Transverse colon (tissue), 4 donors: ENCODE data around the gene GNA15. TPM values are rescaled to one million over a fixed set of nuclear protein-coding genes. Genes with fewer than 3 reads are reported as not detected.

Experiments
- DNase-seq: peaks from one replicate; pipeline ENCODE4 v3.0.0-alpha.2; 2019
- H3K27ac ChIP-seq, 4 donors: fragments of 200-600 bp; sonication (generic); 2 replicates each; pipeline ENCODE4 v1.5.1; 2016 to 2018; ENCODE audit warnings: inconsistent platforms in 4 of 4
- H3K27me3 ChIP-seq: fragments of 200-600 bp; sonication (generic); 2 replicates; pipeline ENCODE4 v1.5.1; 2017; ENCODE audit warnings: inconsistent platforms
- H3K36me3 ChIP-seq, 4 donors: fragments of 200-600 bp; sonication (generic); 2 replicates each; pipeline ENCODE4 v1.5.1; 2017 to 2019; ENCODE audit warnings: inconsistent platforms in 4 of 4
- H3K4me1 ChIP-seq, 4 donors: fragments of 200-600 bp; sonication (generic); 2 replicates each; pipeline ENCODE4 v1.5.1; 2017 to 2020; ENCODE audit warnings: inconsistent platforms in 4 of 4
- H3K4me3 ChIP-seq, 4 donors: fragments of 200-600 bp; sonication (generic); 1 replicate in 1 of 4; 2 replicates in 3 of 4; pipeline versions ENCODE4 v1.5.1 to v1.6.1; 2017 to 2019; ENCODE audit warnings: inconsistent platforms in 4 of 4
- H3K9me3 ChIP-seq, 2 donors: fragments of 200-600 bp; sonication (generic); 2 replicates each; pipeline ENCODE4 v1.5.1; 2017 to 2019; ENCODE audit warnings: inconsistent platforms in 2 of 2
- EP300 ChIP-seq: sonication (generic); formaldehyde crosslinking; IDR thresholded peaks from one replicate; pipeline ENCODE4 v1.6.1; 2017; ENCODE audit warnings: antibody characterized with exemption, low read depth
- POLR2A ChIP-seq: fragments of 450-650 bp; IDR thresholded peaks from one replicate; pipeline ENCODE4 v1.6.1; 2016; ENCODE audit warnings: antibody characterized with exemption, mild to moderate bottlenecking, moderate library complexity
- POLR2AphosphoS5 ChIP-seq, 3 donors: sonication (generic); formaldehyde crosslinking; IDR thresholded peaks; one replicate each; pipeline ENCODE4 v1.6.1; 2016; ENCODE audit warnings: antibody characterized with exemption in 3 of 3
- WGBS, 2 donors: methylation state at CpG; one replicate each; pipeline ENCODE4 v1.1.5; 2018; ENCODE audit warnings: low coverage in 1 of 2; 5-methylcytosine and 5-hydroxymethylcytosine counted together
- in situ Hi-C, 4 donors: fragments of 200-750 bp; cut with MboI; loops; one replicate each; pipeline versions ENCODE4 v1.15.0 to v1.15.1; 2017; ENCODE audit warnings: low sequenced_read_pairs in 3 of 4, low pct_ligation_motif_present in 1 of 4, low pct_unique_long_range_greater_than_20kb in 1 of 4
- intact Hi-C: fragments of 100-400 bp; cut with DNase I; formaldehyde crosslinking; loops from one replicate; pipeline ENCODE4 v1.15.1; 2023; ENCODE audit warnings: low total_unique reads
- total RNA-seq, 4 donors: library from RNA; depleted of rRNA; stranded (reverse); fragments of >200 nt; gene quantifications; one replicate each; pipeline ENCODE4 v1.1.0, GENCODE V29; 2016
- TF ChIP-seq, protein P1 (sequence below), 5 experiments: fragments of 200-600 bp in 3 of 5; fragments of 450-650 bp in 2 of 5; sonication (generic) in 3 of 5; IDR thresholded peaks; 1 replicate in 2 of 5; 2 replicates in 3 of 5; pipeline ENCODE4 v1.5.1; 2016 to 2017; ENCODE audit warnings: antibody characterized with exemption in 5 of 5, inconsistent platforms in 3 of 5, mild to moderate bottlenecking in 2 of 5, moderate library complexity in 1 of 5

Gene GNA15
- total RNA-seq, 4 donors from 2014 or later = 1.9 to 2.2 TPM; not detected in 2

DNA sequence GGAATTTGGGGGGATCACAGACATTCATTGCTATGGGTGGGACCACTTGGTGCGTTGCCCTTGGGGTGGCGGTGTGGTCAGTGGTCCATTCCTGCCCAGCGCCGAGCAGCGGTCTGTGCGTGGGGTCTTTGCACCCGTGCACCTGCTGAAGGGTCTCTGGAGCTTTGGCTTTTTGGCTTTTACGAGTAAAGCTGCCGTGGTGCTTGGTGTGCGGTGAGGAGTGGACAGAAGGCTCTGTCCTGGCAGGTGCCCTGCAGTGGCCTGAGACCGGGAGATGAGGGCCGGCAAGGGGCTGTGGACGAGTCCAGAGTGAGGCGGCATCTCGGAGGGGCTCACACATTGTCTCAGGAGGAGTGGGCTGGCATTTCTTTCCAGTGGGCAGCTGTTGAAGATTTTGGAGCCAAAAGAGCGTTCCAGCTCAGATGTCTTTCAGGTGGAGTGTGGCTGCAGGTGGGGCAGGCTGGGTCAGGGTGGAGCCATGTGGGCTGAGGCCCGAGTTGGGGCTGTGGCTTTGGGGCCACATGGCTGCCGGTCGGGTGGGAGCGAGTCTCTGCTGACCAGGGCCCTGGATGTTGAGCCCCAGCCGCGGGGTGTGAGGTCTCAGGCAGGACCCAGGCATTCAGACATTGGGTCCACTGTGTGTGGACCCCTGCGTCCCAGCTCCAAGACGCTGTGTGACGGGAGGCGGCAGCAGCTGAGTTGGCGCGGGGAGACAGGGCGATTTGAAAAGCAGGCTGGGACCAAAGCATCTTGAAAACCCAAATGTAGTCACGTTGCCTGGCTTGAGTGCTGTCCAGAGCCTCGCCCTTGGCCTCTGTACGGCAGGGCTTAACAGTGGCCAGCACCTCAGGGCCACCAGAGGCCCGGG, 30.0 kb upstream of the GNA15 start:
- Histone ChIP-seq H3K27me3 (no peaks in the 10 kb centered on the region), H3K36me3 (no peaks in the 10 kb centered on the region), H3K9me3 (no peaks in the 10 kb centered on the region), H3K4me3 (no peak overlapping the region), H3K27ac (peak overlapping the region; percentile 32 to 77 (median 73)), H3K4me1 (peaks cover 29 to 72% (median 57%) of the 10 kb centered on the region in 4 donors)
- in situ Hi-C loops = loop anchor here in 1 of 4 donors (10.0 kb wide), 1 partner anchor 141 kb away; no protein-coding TSS in a partner anchor
- intact Hi-C loops = loop anchor here (2.0 to 10.0 kb wide), 2 partner anchors 31 to 141 kb away; no protein-coding TSS in a partner anchor
- no peak for DNase-seq
- TF ChIP-seq POLR2A = no peak
- WGBS, 2 donors = 83% methylated on average over 33 of the region's 33 CpGs; no CpG with 5 or more reads in 1 of the 2 donors

DNA sequence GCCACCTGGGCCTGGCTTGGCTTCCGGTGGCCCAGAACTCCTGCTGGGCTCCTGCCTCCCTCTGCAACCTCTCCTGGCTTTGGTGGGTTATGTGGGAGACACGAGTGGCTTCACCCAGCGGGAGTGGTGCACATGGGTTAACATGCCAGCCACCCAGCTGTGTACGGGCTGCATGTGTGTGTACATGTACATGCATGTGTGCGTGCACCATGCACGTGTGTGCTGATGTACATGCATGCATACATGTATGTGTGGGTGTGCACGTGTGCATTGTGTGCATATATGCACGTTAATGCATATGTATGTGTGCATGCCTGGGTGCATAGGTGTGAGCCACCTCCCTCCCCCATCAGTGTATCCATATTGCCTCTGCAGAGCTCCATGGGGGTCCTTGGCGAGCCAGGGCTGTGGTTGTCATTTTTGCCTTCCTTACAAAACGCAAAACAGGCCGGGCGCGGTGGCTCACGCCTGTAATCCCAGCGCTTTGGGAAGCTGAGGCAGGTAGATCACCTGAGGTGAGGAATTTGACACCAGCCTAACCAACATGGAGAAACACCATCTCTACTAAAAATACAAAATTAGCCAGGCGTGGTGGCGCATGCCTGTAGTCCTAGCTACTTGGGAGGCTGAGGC, 29.2 kb upstream of the GNA15 start:
- no peaks in the 10 kb centered on the region for H3K36me3 ChIP-seq
- no peak for TF ChIP-seq POLR2A
- TF ChIP-seq, protein P1, sequence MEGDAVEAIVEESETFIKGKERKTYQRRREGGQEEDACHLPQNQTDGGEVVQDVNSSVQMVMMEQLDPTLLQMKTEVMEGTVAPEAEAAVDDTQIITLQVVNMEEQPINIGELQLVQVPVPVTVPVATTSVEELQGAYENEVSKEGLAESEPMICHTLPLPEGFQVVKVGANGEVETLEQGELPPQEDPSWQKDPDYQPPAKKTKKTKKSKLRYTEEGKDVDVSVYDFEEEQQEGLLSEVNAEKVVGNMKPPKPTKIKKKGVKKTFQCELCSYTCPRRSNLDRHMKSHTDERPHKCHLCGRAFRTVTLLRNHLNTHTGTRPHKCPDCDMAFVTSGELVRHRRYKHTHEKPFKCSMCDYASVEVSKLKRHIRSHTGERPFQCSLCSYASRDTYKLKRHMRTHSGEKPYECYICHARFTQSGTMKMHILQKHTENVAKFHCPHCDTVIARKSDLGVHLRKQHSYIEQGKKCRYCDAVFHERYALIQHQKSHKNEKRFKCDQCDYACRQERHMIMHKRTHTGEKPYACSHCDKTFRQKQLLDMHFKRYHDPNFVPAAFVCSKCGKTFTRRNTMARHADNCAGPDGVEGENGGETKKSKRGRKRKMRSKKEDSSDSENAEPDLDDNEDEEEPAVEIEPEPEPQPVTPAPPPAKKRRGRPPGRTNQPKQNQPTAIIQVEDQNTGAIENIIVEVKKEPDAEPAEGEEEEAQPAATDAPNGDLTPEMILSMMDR (IDR thresholded peaks at IDR 0.05) = no peak
- no peak for TF ChIP-seq EP300
- TF ChIP-seq POLR2AphosphoS5 (IDR thresholded peaks at IDR 0.05) = no peak

DNA sequence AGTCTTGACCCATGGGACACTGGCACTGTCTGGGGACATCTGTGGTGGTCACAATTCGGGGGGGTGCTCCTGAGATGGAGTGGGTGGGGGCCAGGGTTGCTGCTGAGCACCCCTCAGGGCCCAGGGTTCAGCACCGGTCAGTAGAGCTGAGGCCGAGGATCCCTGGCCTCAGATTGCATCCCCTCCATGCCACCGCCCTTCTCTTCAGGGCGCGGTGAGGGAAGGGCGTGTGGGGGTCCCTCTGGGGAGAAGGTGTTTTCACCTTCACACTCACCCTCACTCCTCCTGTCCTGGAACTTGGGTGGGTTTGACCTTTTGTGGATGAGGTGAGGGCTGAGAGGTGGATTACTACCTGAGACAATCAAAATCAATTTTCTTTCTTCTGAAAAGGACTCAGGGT, 28.2 kb upstream of the GNA15 start:
- Histone ChIP-seq H3K4me1 (peaks cover 26 to 59% (median 48%) of the 10 kb centered on the region in 4 donors), H3K36me3 (no peaks in the 10 kb centered on the region), H3K9me3 (no peaks in the 10 kb centered on the region), H3K27ac (peak overlapping the region; percentile 32 to 77 (median 73)), H3K4me3 (no peak overlapping the region), H3K27me3 (no peaks in the 10 kb centered on the region)
- in situ Hi-C loops (loop anchor here in 1 of 4 donors (10.0 kb wide), 1 partner anchor 143 kb away; no protein-coding TSS in a partner anchor), intact Hi-C loops (loop anchor here (10.0 kb wide), 1 partner anchor 143 kb away; no protein-coding TSS in a partner anchor)
- no peak for DNase-seq
- TF ChIP-seq POLR2AphosphoS5 (IDR thresholded peaks at IDR 0.05) = no peak
- no peak for TF ChIP-seq EP300
- no peak for TF ChIP-seq POLR2A
- TF ChIP-seq, protein P1 (IDR thresholded peaks at IDR 0.05) = no peak
- WGBS, 2 donors = 69% methylated on average over 7 of the region's 7 CpGs; no CpG with 5 or more reads in 1 of the 2 donors

More for the DNA sequence above, 29.2 kb upstream of the GNA15 start:
- Histone ChIP-seq H3K4me1 (peaks cover 29 to 66% (median 55%) of the 10 kb centered on the region in 4 donors), H3K9me3 (no peaks in the 10 kb centered on the region), H3K27ac (peak overlapping the region; percentile 32 to 77 (median 73)), H3K27me3 (no peaks in the 10 kb centered on the region), H3K4me3 (no peak overlapping the region)
- in situ Hi-C loops = loop anchor here in 1 of 4 donors (10.0 kb wide), 1 partner anchor 142 kb away; no protein-coding TSS in a partner anchor
- 93% methylated on average over 17 of the region's 17 CpGs; no CpG with 5 or more reads in 1 of the 2 donors for WGBS, 2 donors
- DNase-seq = no peak
- intact Hi-C loops = loop anchor here (10.0 kb wide), 1 partner anchor 142 kb away; no protein-coding TSS in a partner anchor

DNA sequence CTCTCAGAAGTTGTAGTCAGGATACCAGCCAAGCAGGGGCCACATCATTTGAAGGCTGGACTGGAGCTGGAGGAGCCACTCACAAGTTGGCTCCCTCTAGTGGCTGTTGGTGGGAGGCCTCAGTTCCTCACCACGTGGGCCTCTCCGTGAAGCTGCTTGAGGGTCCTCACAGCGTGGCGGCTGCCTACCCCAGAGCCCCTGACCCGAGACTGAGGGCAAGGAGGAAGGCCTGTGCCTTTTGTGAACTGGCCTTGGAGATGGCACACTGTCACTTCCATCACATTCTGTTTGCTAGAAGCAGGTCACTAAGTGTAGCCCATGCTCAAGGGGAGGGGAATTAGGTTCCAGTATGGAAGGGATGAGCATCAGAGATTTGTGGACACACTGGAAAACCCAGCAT, 27.1 kb upstream of the GNA15 start:
- DNase-seq = peak; percentile 72
- 50% methylated on average over 5 of the region's 5 CpGs; no CpG with 5 or more reads in 1 of the 2 donors for WGBS, 2 donors
- in situ Hi-C loops (loop anchor here in 1 of 4 donors (10.0 kb wide), 1 partner anchor 144 kb away; no protein-coding TSS in a partner anchor), intact Hi-C loops (loop anchor here (10.0 kb wide), 1 partner anchor 144 kb away; no protein-coding TSS in a partner anchor)
- Histone ChIP-seq H3K27ac (peak overlapping the region in 1 of 4 donors; percentile 69), H3K9me3 (no peaks in the 10 kb centered on the region), H3K36me3 (no peaks in the 10 kb centered on the region), H3K4me1 (peaks cover 20 to 48% (median 37%) of the 10 kb centered on the region in 4 donors), H3K4me3 (no peak overlapping the region), H3K27me3 (no peaks in the 10 kb centered on the region)
- TF ChIP-seq POLR2A (no peak), EP300 (no peak), POLR2AphosphoS5 (IDR thresholded peaks at IDR 0.05) (no peak)
- TF ChIP-seq, protein P1 (IDR thresholded peaks at IDR 0.05) = peak; percentile 80 to 88 (median 82)
